ENCODE measurements around the gene ERFE.
A peak's percentile ranks its signal among the peaks of the same experiment; 100 is the strongest.
"Not testable (repeated sequence)": the region's sequence is repeated elsewhere in the genome, so short reads cannot be mapped to it uniquely, and the experiment has no call there.

The ERFE gene, protein sequence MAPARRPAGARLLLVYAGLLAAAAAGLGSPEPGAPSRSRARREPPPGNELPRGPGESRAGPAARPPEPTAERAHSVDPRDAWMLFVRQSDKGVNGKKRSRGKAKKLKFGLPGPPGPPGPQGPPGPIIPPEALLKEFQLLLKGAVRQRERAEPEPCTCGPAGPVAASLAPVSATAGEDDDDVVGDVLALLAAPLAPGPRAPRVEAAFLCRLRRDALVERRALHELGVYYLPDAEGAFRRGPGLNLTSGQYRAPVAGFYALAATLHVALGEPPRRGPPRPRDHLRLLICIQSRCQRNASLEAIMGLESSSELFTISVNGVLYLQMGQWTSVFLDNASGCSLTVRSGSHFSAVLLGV

DNA sequence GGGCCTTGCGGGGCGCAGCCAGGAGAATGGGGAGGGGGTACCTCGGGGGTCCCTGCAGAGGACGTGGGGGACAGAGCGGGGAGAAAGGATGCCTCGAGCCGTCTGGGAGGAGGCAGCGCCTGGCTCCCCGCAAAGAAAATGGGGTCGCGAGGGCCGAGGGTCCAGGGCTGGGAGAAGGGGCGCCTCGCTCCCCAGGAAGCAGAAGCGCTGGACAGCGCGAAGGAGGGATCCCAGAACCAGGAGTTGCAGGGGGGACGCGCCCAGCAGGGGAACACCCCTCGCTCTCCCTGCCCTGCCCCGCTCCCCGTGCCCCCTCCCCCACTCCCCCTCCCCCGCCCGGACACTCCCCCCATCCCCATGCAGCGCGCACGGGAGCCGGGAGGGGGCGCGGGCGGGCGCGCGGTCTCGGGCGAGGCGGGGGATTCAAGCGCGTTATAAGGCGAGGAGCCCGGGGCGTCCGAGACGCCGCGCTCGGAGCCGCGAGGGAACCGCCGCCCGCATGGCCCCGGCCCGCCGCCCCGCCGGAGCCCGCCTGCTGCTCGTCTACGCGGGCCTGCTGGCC is at the start of gene ERFE:
Gene ERFE, plus strand, starts transcription at position 462 of the 562 bp plus-strand sequence. Its CDS starts 38 bp downstream, at position 500.
- peak in 2 of 14 donors; percentile 11 to 23 for DNase-seq

DNA sequence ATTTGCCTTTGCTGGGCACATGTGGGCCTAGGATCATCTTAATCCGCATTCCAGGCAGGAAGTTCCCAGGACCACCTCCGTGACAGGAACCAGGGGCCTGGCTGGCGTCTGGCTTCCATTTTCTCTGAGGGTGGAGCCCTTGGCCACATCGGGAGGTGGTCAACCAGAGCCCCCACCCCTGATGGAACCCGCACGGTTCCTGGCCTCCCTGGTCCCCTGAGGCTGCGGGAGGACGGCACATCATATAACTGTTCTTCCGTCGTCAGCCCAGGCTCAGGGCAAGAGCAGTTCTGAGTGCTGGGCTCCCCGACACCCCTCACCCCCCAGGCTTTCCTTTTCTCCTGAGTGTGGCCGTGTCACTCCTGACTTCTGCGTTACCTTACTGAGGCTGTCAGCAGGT is 45.2 kb upstream of the ERFE start:
- no peak for DNase-seq

DNA sequence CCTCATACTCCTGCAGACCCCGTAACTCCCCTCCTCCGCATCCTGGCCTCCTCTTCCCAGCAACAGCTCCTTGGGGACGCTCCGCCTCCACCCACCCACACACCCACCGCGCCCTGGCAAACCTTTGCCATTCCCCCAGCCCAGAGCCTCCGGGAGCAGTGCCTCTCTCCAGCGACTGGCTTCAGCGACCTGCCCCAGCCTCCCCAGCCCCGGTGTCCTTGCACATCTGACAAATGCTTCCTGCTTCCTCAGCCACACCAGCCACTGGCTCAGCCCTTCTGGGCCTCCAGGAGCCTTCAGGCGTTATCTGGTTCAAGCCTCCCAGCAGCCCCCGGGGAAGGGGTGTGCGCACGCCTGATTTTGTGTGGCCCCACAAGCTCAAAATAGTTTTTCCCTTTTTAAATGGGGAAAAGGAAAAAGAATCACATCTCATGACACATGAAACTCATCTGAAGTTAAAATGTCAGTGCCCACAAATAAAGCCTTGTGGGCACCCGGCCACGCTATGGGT is 44.4 kb upstream of the ERFE start:
- DNase-seq: no peak

DNA sequence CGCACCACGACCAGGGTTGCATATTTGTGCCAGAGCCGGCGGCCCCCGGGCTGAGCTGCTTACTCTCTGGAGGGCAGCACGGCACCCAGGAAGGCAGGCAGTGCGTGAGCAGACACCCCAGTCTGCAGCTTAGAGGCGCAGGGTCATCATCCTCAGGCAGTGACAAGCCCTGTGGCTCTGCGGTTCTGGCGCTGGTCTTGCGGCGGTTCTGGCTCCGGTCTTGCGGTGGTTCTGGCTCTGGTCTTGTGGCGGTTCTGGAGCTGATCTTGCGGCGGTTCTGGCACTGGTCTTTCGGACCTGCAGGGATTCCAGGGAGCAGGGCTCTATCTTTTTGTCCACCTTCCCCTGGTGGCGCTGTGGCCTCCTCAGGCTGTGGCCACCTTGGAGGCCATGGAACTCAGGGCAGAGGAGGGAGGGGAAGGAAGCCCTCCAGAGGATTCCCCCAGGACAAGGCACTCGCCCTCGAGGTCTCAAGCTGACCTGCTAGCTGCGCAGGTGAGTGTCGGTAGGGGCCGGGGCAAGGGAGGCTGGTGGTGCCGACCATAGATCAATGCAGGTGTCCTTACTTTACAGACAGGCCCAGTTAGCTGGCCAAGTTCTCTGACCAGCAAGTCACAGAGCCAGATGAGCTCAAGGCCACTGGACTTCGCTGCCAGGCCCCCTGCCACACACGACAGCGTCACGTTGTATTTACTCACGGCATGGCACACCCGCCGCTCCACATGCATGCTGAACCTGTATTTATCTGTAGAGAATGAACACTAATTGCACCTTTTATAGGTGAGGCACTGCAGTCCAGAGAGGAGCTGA is 43.7 kb upstream of the ERFE start:
- DNase-seq: no peak

DNA sequence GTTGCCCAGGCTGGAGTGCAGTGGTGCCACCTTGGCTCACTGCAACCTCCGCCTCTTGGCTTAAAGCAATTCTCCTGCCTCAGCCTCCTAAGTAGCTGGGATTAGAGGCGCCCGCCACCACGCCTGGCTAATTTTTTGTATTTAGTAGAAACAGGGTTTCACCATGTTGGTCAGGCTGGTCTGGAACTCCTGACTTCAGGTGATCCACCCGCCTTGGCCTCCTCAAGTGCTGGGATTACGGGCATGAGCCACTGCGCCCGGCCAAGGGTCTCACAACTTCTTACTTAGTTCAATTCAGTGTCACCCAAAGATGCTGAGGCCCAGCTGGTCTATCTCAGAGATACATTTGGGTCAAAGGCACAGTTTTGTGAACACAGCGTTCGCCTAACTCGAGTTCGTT is 43.1 kb upstream of the ERFE start:
- not testable (repeated sequence) for DNase-seq

DNA sequence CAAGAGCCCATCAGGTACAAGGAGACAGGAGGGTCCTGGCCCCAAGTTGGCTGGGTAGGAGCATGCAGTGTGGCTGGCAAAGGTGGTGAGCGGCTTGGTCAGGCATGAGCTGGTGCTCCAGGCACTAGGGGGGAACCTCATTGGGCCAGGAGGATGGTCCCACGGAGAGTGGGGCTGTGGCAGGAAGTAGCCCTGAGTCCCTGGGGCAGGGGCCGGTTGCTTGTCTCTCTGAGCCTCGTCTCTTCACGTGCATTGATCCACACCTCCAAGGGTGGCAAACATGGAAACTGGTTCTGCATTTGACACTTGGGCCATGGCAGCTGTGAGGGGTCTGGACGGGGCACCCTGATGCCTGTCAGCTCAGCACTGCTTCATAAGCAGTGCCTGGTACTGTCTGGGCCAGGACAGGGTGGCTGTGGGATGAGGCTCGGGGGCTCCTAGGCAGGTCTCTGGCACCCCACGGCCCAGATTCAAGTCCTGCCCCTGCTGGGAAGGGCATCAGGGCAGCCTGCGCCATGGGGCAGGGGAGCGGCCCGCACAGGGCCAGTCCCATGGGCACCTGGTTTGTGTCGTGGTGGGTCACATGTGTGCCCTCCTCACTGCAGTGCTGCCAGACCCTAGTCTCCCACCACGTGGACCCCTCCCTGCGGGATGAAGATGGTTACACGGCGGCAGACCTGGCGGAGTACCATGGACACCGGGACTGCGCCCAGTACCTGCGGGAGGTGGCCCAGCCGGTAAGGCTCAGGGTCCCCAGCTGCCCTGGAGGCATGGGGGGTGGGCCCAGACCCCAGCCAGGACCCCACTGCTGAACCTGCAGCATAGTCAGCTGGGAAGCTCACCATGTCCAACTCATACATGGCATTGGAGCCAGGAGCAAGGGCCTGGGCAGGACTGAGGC is 42.2 kb upstream of the ERFE start:
- DNase-seq: no peak

DNA sequence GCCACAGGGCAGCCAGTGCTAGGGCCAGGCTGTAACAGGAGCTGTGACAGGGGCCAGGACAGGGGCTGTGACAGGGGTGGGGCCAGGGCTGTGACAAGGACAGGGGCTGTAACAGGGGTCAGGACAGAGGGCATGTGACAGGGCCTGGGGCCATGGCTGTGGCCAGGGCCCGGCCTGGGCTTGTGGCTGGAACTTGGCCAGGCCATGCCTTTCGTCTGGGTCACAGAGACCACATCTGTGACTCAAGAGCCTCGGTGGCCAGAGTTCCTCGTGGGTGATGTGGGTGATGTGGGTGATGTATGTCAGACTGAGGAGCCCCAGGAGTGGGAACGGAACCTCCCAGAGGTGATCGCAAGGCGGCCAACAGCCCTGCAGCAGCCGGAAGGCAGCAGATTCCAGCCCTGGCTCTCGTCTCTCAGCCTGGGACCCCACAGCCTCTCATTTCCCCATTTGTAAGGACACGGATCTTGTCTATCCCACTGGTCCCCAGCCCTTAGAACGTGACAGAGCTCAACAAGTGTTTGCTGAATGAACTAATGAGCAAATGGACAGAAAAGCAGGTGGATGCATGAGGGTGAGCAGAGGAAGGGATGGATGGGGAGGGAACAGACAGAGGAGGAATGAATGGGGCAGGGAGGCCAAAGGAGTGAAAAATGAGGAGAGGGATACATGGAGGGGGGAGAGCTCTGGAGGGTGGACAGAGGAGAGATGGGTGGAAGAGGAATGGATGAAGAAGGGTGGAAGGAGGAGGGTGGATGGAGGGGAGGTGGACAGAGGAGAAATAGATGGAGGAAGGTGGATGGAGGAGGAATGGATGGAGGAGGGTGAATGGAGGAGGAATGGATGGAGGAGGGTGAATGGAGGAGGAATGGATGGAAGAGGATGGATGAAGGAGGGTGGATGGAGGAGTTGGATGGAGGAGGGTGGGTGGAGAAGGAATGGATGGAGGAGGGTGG is 41.3 kb upstream of the ERFE start:
- no peak for DNase-seq

DNA sequence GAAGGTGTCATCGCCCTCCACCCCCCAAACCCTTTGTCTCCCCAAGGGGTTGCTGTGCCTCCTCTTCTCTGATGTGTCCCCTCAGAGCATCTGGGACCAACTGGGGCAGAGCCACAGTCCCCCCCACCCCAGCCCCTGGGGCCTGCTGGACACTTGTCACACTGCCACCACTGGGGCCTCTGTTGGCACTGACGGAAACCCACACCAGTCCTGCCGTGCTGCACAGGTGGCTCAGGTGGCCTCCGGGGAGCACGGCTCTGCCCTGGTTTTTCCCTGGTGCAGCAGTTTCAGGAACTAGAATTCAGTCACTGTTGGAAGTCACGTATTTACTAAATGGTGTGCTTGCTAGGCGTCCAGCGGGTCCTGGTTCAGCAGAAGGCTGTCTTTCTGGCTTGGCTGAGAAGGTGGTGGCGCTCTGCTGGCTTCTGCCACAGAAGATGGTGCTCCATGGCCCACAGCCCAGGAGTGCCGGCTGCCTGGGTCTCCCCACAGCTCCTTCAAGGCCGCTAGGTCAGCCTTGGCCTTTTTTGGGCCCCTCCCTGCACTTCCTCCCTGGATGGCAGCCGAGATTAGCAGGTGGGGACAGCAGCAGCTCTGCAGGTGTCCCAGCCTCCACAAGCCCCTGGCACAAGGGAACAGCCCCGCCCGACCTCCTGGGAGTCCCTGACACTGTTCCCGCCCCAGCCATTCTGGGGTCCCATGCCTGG is 38.9 kb upstream of the ERFE start:
- peak in 1 of 14 donors; percentile 78 for DNase-seq

DNA sequence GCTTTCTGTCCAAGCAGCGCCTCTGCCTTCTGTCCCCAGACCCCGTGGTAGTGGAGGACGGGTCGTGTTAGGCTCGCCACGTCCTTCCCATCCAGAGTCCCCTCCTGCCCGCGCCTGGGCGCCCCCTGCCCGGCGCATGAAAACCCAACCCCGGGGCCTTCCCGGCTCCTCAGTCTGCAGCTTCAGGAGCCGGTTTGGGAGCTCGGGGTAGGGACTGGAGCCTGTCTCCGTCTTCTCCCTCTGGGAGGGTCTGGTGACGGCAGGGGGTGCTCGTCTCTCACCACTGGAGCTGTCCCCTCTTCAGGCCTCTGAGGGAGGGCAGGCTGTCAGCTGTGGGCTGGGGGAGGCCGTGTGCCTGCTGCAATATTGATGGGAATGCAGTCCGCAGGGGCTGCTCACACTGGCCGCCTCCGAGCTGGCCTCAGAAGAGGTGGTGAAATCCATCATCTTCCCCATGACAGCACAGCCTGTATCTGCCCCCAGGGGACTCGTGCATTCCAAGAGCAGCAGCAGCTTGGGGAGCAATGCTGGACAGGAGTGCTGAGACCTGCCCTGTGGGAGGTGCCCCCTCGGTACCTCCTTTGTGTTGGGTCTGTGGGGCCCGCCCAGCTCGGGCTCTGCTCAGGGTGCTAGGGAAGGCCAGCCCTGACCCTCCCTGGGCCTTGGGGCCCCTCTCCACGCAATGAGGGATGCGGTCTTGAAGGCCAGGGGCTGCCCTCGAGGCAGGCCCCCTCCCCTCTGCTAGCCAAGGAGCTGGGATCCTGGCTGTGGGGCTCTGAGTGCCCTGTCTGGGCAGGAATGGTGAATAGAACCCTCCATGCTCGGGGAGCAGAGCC is 38.1 kb upstream of the ERFE start:
- peak in 1 of 14 donors; percentile 34 for DNase-seq

DNA sequence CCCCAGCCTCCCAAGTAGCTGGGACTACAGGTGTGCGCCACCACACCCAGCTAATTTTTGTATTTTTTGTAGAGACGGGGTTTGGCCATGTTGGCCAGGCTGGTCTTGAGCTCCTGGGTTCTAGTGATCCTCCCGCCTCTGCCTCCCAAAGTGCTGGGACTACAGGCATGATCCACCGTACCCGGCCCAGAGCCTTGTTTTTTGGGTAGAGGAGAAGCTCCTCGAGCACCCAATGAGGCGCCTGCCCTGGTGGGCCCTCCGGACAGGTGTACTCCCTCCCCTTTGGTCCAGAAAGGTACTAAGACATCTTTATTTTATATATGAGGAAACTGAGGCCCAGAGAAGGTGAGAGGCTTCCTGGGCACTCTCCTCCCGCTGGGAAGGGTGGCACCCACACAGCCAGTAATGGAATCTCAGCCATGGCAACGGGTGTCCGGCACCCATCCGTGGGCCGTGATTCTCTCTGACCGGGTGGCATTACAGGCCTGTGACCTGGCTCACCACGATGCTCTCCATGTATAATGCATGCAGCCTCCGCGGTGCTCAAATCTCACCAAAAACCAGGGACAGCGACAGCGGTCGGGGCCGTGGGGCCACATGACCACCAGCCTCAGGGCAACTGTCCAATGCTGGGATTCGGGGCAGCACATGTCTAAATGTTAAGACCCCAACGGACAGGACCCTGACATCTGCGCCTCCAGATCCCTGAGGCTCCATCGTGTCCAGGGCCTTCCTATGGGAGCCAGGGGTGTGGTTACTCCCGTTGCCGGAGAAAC is 37.1 kb upstream of the ERFE start:
- no peak for DNase-seq

DNA sequence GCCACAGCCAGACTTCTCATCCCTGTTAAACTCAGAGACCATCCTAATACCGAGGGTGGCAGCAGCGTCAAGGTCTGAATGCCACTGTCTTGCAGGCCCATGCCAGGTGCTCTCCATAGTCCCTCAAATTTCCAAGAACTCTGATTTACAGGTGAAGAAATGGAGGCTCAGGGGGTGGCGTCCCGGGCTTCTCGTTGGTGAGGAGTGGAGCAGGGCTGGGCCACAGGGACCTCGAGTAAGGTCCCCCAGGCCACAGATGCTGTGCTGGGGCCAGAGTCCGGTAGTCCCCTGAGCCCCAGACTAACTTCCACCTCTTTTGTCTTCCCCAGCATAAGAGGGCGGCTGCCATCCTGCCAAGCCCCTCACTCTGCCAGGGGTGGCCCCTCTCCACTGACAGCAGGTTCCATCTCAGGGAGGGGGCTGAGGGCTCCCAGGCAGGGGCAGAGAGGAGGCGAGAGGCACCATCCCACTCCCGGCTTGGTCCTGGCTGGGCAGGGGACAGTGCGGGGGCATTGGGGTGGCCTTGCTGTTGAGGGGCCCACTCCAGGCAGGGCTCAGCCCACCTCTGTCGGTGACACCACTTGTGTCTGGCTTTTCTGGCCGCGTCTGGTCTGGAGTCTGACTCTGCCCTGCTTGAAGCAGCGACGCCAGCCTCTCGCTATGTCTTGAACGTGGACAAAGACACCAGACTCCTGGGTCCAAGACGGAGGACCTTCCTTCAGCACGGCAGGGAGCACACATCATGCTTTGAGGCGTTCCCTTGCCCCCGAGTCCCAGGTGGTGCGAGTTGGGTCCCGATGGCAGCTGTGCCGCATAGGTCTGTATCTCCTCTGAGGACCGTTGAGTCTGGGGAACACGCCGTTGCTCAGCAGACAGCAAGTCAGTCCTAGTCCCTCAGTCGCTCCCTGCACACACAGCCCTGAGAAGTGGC is 36.2 kb upstream of the ERFE start:
- no peak for DNase-seq

DNA sequence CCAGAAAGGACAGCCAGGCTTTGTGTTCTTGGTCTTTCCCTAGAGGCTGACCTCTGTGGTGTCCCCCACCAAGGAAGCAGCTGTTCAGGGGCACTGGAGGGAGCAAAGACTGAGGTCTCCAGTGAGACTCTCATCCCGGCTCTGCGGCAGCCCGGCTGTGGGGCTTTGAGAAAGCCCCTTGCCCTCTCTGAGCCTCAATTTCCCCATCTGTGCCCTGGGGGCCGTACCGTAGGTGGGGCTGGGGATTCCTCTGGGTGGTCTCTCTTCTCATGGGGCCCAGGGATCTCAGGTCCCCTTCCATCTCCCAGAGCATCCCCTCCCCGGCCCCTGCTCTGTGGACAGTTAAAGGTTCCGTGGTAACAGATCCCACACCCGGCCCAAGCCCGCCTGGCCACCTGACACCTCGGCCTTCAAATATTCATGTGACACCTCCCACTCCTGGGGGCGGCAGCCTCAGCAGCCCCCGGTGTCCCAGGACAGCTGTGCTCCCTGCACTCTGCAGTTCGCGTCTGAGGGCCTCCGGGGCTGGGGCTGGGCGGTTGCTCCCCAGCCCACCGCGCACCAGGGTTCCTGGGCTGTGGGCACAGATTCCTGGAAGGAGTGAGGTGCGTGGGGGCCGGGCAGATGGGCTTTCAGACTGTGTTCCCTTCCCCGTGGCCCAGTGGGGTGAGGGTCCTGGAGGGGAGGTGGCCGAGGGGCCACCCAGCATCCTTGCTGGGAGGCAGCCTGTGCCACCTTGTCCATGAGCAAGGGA is 35.4 kb upstream of the ERFE start:
- DNase-seq: no peak

DNA sequence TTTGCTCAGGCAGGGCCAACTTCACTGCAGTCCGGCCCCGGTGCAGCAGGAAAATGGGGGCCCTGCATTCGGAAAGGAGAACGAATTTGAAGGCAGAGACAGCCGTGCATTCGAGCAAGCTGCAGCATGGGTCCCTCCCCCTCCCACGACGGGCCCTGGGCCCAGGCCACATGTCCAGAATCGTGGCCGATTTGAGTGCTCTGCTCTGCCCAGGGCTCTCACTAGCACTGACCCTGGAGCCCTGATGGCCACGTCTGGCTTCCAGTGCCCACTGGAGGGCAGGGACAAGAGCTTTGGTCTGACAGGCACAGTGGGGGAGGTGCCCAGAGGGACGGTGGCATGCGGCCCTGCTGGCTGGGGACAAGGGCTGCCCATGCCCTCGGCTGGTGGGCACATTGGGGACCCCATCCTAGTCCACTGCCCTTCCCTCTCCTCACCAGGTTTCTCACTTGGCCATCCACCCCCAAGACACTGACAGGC is 34.7 kb upstream of the ERFE start:
- no peak for DNase-seq

DNA sequence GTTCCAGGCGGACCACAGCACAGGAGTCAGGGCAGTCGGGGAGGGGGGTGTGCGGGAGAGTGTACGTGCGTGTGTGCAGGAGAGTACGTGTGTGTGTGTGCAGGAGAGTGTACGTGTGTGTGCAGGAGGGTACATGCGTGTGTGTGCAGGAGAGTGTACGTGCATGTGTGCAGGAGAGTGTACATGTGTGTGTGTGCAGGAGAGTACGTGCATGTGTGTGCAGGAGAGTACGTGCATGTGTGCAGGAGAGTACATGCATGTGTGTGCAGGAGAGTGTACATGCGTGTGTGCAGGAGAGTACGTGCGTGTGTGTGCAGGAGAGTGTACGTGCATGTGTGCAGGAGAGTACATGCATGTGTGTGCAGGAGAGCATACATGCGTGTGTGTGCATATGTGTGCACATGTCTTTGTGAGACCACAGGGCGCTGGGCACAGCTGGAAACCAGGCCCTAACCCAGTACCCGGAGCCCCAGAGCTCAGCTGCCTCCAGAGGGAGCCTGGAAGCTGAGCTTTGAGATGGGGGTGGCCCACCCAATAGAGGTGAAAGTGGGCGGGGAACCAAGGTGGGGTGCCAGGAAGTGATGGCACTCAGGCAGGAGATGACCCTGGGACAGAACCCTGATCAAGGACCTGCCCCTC is 34.2 kb upstream of the ERFE start:
- no peak for DNase-seq

DNA sequence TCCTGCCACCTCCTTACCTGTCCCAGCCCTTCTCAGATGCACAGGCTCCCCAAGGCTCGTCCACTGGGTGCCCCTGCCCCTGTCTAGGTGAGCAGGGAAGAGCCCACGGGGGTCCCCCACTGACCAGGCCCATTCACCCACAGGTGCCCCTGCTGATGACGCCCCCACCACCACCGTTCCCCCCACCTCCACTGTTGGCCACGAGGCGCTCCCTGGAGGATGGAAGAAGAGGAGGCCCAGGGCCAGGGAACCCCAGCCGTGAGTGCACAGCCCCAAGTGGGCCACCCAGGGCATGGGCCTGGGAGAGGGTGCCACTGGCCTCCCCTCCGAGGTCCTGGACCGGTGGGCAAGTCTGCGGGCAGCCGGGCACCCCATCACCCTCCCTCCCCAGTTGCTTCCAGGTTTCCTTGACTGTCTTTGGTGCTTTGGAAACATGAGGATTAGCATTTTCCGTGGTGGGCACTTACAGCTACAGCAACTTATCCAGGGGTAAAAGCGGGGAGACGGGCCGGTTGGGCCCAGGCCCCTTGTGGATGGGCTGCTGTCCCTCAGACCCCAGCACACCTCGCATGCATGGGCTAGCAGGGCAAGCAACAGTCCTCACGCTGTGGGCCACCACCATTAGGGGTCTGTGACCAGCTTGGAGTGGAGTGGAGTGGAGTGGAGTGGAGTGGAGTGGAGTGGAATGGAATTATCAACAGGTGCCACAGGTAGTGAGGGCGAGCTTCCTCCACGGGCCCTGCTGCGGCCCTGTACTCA is 33.5 kb upstream of the ERFE start:
- DNase-seq: no peak

Data from C1 segment of cervical spinal cord (tissue), 14 donors.